Neural cell (in vitro differentiated cells): ENCODE measurements around the gene SH3PXD2A. TPM values are rescaled to one million over a fixed set of nuclear protein-coding genes. Genes with fewer than 3 reads are reported as not detected.
"Not testable (repeated sequence)": the region's sequence is repeated elsewhere in the genome, so short reads cannot be mapped to it uniquely, and the experiment has no call there.

Source experiments
- H2AFZ ChIP-seq: fragments of 200-600, 300-800 bp; sonication (generic), shearing (Covaris generic); 2 replicates; pipeline ENCODE4 v1.6.0; 2014; ENCODE audit warnings: low read depth, mild to moderate bottlenecking, antibody characterized with exemption, low read length, moderate library complexity
- H3F3A ChIP-seq: fragments of 200-600 bp; shearing (Covaris generic); 2 replicates; pipeline ENCODE4 v1.6.1; 2016; ENCODE audit warnings: mild to moderate bottlenecking, moderate library complexity, mixed read lengths, antibody characterized with exemption, low read length; ENCODE audit not compliant: insufficient read depth, poor library complexity, severe bottlenecking
- H3K27ac ChIP-seq: fragments of 200-600, 300-800 bp; sonication (generic), shearing (Covaris generic); 2 replicates; pipeline ENCODE4 v1.5.1; 2014; ENCODE audit warnings: mild to moderate bottlenecking, low read length, moderate library complexity
- H3K27me3 ChIP-seq: fragments of 300-800, 200-600 bp; sonication (generic), shearing (Covaris generic); 2 replicates; pipeline ENCODE4 v1.6.0; 2014; ENCODE audit warnings: mild to moderate bottlenecking, low read depth, low read length, moderate library complexity; ENCODE audit not compliant: insufficient read depth
- H3K36me3 ChIP-seq: fragments of 300-800, 200-600 bp; sonication (generic), shearing (Covaris generic); 2 replicates; pipeline ENCODE4 v1.5.1; 2014; ENCODE audit warnings: mild to moderate bottlenecking, antibody characterized with exemption, low read length, moderate library complexity; ENCODE audit not compliant: insufficient read depth
- H3K4me2 ChIP-seq: fragments of 300-800, 200-600 bp; sonication (generic), shearing (Covaris generic); 2 replicates; pipeline ENCODE4 v1.6.0; 2014; ENCODE audit warnings: mild to moderate bottlenecking, low read length
- H3K4me3 ChIP-seq: fragments of 300-800, 200-600 bp; sonication (generic), shearing (Covaris generic); 2 replicates; pipeline ENCODE4 v1.5.1; 2014; ENCODE audit warnings: mild to moderate bottlenecking, low read length, moderate library complexity
- H3K79me2 ChIP-seq: fragments of 200-600 bp; shearing (Covaris generic); replicated peaks from 2 replicates; pipeline ENCODE4 v1.6.0; 2014; ENCODE audit warnings: mild to moderate bottlenecking, low read length, moderate library complexity; ENCODE audit not compliant: insufficient read depth
- H3K9ac ChIP-seq: fragments of 300-800, 200-600 bp; sonication (generic), shearing (Covaris generic); 2 replicates; pipeline ENCODE4 v1.6.1; 2016; ENCODE audit warnings: mild to moderate bottlenecking, low read length, mixed read lengths
- H3K9me2 ChIP-seq: fragments of 200-600 bp; shearing (Covaris generic); 2 replicates; pipeline ENCODE4 v1.6.1; 2016; ENCODE audit warnings: mild to moderate bottlenecking, low read length, mixed read lengths; ENCODE audit not compliant: insufficient read depth
- H3K9me3 ChIP-seq: fragments of 200-600, 300-800 bp; sonication (generic), shearing (Covaris generic); 2 replicates; pipeline ENCODE4 v1.6.1; 2016; ENCODE audit warnings: mild to moderate bottlenecking, mixed run types, low read length, moderate library complexity, mixed read lengths
- H4K20me1 ChIP-seq: fragments of 200-600 bp; shearing (Covaris generic); 2 replicates; pipeline ENCODE4 v1.6.1; 2016; ENCODE audit warnings: mild to moderate bottlenecking, mixed run types; ENCODE audit not compliant: insufficient read depth
- EP300 ChIP-seq: fragments of 450-650 bp; conservative IDR thresholded peaks from 2 replicates; pipeline ENCODE4 v1.6.1; 2014; ENCODE audit warnings: antibody characterized with exemption, mild to moderate bottlenecking, moderate library complexity; ENCODE audit not compliant: poor library complexity, severe bottlenecking
- EZH2 ChIP-seq: fragments of 200-600, 300-800 bp; shearing (Covaris generic), sonication (generic); IDR thresholded peaks from 2 replicates; pipeline ENCODE4 v1.6.1; 2014; ENCODE audit warnings: antibody characterized with exemption, low read length, borderline replicate concordance, mild to moderate bottlenecking; ENCODE audit not compliant: insufficient read depth, poor library complexity, severe bottlenecking
- MXI1 ChIP-seq: fragments of 450-650 bp; conservative IDR thresholded peaks from 2 replicates; pipeline ENCODE4 v1.6.1; 2014; ENCODE audit warnings: antibody characterized with exemption, mild to moderate bottlenecking; ENCODE audit not compliant: poor library complexity, severe bottlenecking
- POLR2AphosphoS5 ChIP-seq: IDR thresholded peaks from 2 replicates; pipeline ENCODE4 v1.6.1; 2012
- RAD21 ChIP-seq: fragments of 450-650 bp; conservative IDR thresholded peaks from 2 replicates; pipeline ENCODE4 v1.6.1; 2014; ENCODE audit warnings: antibody characterized with exemption, mild to moderate bottlenecking, moderate library complexity
- SMC3 ChIP-seq: fragments of 450-650 bp; conservative IDR thresholded peaks from 2 replicates; pipeline ENCODE4 v1.6.1; 2014; ENCODE audit warnings: antibody characterized with exemption, mild to moderate bottlenecking, moderate library complexity; ENCODE audit not compliant: poor library complexity
- TAF1 ChIP-seq: IDR thresholded peaks from 2 replicates; pipeline ENCODE4 v1.6.1; 2012; ENCODE audit warnings: low read depth
- polyA plus RNA-seq: library from polyadenylated mRNA; depleted of rRNA; stranded (reverse); fragments of >200 nt; gene quantifications from 2 replicates; pipeline ENCODE4 v1.2.3, GENCODE V29; 2014
- TF ChIP-seq, protein P1 (sequence below): fragments of 450-650 bp; IDR thresholded peaks from 2 replicates; pipeline ENCODE4 v1.5.1; 2014; ENCODE audit warnings: antibody characterized with exemption, mild to moderate bottlenecking, moderate library complexity; ENCODE audit not compliant: poor library complexity, severe bottlenecking
- TF ChIP-seq, protein P2 (sequence below): IDR thresholded peaks from 2 replicates; pipeline ENCODE4 v1.6.1; 2012; ENCODE audit warnings: borderline replicate concordance

The SH3PXD2A gene
- polyA plus RNA-seq, 1 donor from 2014 or later = 5.2 TPM

DNA sequence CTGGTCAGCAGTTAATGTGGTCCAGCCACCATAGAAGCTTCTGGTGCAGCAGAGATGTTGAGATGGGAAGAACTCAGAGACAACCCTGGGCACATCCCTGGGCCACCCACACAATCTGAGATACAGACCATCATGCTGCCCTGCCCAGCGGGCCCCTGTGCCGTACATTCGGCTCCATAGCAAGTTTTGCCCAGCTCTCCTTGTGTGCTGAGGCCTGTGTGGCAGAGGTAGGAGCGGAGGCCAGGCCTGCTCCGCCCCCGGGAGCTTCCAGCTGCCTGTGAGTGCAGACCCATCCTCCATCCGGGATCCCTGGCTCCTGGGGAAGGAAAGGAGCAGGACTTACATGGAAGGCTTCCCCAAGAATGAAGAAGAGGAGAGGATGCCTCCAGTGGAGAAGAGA is 221.5 kb downstream of the SH3PXD2A start:
- H3K9me2 ChIP-seq = no peaks in the 10 kb centered on the region
- no peak overlapping the region for H2AFZ ChIP-seq
- no peaks in the 10 kb centered on the region for H3K36me3 ChIP-seq
- no peaks in the 10 kb centered on the region for H3K27me3 ChIP-seq
- H3K4me3 ChIP-seq = no peak overlapping the region
- no peaks in the 10 kb centered on the region for H3F3A ChIP-seq
- H3K27ac ChIP-seq = no peak overlapping the region
- H4K20me1 ChIP-seq = no peaks in the 10 kb centered on the region
- TF ChIP-seq TAF1 = no peak
- no peak for TF ChIP-seq RAD21
- TF ChIP-seq EZH2 = no peak
- TF ChIP-seq, protein P1, sequence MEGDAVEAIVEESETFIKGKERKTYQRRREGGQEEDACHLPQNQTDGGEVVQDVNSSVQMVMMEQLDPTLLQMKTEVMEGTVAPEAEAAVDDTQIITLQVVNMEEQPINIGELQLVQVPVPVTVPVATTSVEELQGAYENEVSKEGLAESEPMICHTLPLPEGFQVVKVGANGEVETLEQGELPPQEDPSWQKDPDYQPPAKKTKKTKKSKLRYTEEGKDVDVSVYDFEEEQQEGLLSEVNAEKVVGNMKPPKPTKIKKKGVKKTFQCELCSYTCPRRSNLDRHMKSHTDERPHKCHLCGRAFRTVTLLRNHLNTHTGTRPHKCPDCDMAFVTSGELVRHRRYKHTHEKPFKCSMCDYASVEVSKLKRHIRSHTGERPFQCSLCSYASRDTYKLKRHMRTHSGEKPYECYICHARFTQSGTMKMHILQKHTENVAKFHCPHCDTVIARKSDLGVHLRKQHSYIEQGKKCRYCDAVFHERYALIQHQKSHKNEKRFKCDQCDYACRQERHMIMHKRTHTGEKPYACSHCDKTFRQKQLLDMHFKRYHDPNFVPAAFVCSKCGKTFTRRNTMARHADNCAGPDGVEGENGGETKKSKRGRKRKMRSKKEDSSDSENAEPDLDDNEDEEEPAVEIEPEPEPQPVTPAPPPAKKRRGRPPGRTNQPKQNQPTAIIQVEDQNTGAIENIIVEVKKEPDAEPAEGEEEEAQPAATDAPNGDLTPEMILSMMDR = no peak
- TF ChIP-seq EP300 = no peak
- no peak for TF ChIP-seq SMC3
- TF ChIP-seq POLR2AphosphoS5 = no peak
- TF ChIP-seq, protein P2, sequence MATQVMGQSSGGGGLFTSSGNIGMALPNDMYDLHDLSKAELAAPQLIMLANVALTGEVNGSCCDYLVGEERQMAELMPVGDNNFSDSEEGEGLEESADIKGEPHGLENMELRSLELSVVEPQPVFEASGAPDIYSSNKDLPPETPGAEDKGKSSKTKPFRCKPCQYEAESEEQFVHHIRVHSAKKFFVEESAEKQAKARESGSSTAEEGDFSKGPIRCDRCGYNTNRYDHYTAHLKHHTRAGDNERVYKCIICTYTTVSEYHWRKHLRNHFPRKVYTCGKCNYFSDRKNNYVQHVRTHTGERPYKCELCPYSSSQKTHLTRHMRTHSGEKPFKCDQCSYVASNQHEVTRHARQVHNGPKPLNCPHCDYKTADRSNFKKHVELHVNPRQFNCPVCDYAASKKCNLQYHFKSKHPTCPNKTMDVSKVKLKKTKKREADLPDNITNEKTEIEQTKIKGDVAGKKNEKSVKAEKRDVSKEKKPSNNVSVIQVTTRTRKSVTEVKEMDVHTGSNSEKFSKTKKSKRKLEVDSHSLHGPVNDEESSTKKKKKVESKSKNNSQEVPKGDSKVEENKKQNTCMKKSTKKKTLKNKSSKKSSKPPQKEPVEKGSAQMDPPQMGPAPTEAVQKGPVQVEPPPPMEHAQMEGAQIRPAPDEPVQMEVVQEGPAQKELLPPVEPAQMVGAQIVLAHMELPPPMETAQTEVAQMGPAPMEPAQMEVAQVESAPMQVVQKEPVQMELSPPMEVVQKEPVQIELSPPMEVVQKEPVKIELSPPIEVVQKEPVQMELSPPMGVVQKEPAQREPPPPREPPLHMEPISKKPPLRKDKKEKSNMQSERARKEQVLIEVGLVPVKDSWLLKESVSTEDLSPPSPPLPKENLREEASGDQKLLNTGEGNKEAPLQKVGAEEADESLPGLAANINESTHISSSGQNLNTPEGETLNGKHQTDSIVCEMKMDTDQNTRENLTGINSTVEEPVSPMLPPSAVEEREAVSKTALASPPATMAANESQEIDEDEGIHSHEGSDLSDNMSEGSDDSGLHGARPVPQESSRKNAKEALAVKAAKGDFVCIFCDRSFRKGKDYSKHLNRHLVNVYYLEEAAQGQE = no peak
- no peak for TF ChIP-seq MXI1
- no peaks in the 10 kb centered on the region for H3K9me3 ChIP-seq
- H3K79me2 ChIP-seq = no peaks in the 10 kb centered on the region
- H3K9ac ChIP-seq = no peak overlapping the region
- no peak overlapping the region for H3K4me2 ChIP-seq

DNA sequence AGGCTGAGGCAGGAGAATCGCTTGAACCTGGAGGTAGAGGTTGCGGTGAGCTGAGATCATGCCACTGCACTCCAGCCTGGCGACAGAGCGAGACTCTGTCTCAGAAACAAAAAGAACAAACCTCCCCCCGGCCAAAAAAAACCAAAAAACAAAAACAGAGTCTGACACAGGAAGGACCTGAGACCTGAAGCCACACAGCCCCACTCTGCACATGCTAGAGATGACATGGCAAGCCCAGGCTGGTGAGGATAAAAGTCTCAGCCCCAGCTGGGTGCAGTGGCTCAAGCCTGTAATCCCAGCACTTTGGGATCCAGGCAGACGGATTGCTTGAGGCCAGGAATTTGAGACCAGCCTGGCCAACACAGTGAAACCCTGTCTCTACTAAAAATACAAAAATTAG is 222.5 kb downstream of the SH3PXD2A start:
- not testable (repeated sequence) for H3K9me2 ChIP-seq, H3F3A ChIP-seq, H4K20me1 ChIP-seq, H3K27ac ChIP-seq, H3K27me3 ChIP-seq, H3K4me2 ChIP-seq, H3K79me2 ChIP-seq, H2AFZ ChIP-seq, H3K9ac ChIP-seq, H3K9me3 ChIP-seq, H3K4me3 ChIP-seq, H3K36me3 ChIP-seq

DNA sequence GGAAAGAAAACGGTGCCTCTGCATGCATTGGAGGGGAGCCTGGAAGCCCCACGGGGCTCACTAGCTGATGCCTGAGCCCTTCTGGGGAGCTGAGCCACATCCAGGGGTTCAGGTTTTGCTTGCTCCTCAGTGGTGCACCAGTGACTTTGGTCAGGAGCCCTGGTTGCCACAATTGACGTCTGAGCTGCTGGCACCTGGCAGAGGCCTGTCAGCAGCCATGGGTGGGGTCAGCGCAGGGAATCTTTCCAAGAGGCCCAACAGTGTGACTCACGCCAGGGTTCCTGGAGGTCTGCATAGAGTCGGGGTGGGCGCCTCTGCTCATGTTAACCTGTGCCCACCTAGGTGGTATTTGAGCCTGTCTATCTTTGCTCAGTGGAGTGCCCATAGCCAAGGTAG is 223.1 kb downstream of the SH3PXD2A start:
- Histone ChIP-seq H3K27me3 (no peaks in the 10 kb centered on the region), H3K9me2 (no peaks in the 10 kb centered on the region), H3K9ac (no peak overlapping the region), H3K36me3 (no peaks in the 10 kb centered on the region), H3K27ac (no peak overlapping the region), H3K79me2 (no peaks in the 10 kb centered on the region), H4K20me1 (no peaks in the 10 kb centered on the region), H3K9me3 (no peaks in the 10 kb centered on the region), H2AFZ (no peak overlapping the region), H3F3A (no peaks in the 10 kb centered on the region), H3K4me3 (no peak overlapping the region), H3K4me2 (no peak overlapping the region)
- TF ChIP-seq MXI1 (no peak), EZH2 (no peak), EP300 (no peak), TAF1 (no peak), SMC3 (no peak), POLR2AphosphoS5 (no peak), RAD21 (no peak)
- TF ChIP-seq, protein P1 = no peak
- TF ChIP-seq, protein P2 = no peak
